Activated CD8-positive, alpha-beta memory T cell treated with anti-CD3 and anti-CD28 coated beads, Interleukin-2, amount 50 U/mL, for 4 hours (primary cell): ENCODE measurements around the gene CTSK.

Experiments used
- DNase-seq: peaks from one replicate; pipeline ENCODE4 v3.0.0-alpha.2; 2020

Gene CTSK

GRCh38 chr1:150751443-150751842, 56.6 kb downstream of the CTSK start:
- DNase-seq, result no peak

- DNase-seq, result no peak
Observed at GRCh38 chr1:150749720-150750311, 58.2 kb downstream of the CTSK start.

GRCh38 chr1:150748878-150749719, 59.0 kb downstream of the CTSK start:
- no peak for DNase-seq
